ENCODE measurements around the gene KLHDC7B.

The KLHDC7B gene

GRCh38 chr22:50576806-50577696 is 31.4 kb downstream of the KLHDC7B start:
- H4K20me1 ChIP-seq (ENCODE audit: control insufficient read depth, insufficient read depth, low read depth, low read length) = no peaks in the 10 kb centered on the region
- no peaks in the 10 kb centered on the region for H3K9me3 ChIP-seq (ENCODE audit: control insufficient read depth, insufficient read depth, low read length)
- H3K4me3 ChIP-seq (ENCODE audit: low read length) = no peak overlapping the region
- TF ChIP-seq EZH2phosphoT487 (IDR thresholded peaks at IDR 0.05; ENCODE audit: borderline replicate concordance, low read length) (no peak), CTCF (IDR thresholded peaks at IDR 0.05; ENCODE audit: low read depth, low read length, poor library complexity, severe bottlenecking) (no peak)
- H3K79me2 ChIP-seq (ENCODE audit: control insufficient read depth, low read length) = peaks cover 11% of the 10 kb centered on the region
- no peak overlapping the region for H3K4me2 ChIP-seq (ENCODE audit: low read length)
- peaks cover 11% of the 10 kb centered on the region for H3K4me1 ChIP-seq (ENCODE audit: control insufficient read depth, low read length)
- peaks cover 88% of the 10 kb centered on the region for H3K36me3 ChIP-seq (ENCODE audit: control insufficient read depth, low read length)
- H3K9me2 ChIP-seq (replicated peaks; ENCODE audit: control insufficient read depth, low read length) = no peaks in the 10 kb centered on the region
- no peak overlapping the region for H3K27ac ChIP-seq (ENCODE audit: low read depth, low read length)
- H3F3A ChIP-seq (ENCODE audit: control insufficient read depth, insufficient read depth) = no peaks in the 10 kb centered on the region
- no peaks in the 10 kb centered on the region for H3K27me3 ChIP-seq (ENCODE audit: control insufficient read depth, low read length)

- H3K4me1 ChIP-seq (ENCODE audit: control insufficient read depth, low read length) = peaks cover 11% of the 10 kb centered on the region
- H3K36me3 ChIP-seq (ENCODE audit: control insufficient read depth, low read length) = peaks cover 82% of the 10 kb centered on the region
- no peaks in the 10 kb centered on the region for H3K27me3 ChIP-seq (ENCODE audit: control insufficient read depth, low read length)
- H3K4me2 ChIP-seq (ENCODE audit: low read length) = no peak overlapping the region
- H3K79me2 ChIP-seq (ENCODE audit: control insufficient read depth, low read length) = peaks cover 15% of the 10 kb centered on the region
- H3K4me3 ChIP-seq (ENCODE audit: low read length) = no peak overlapping the region
- no peak overlapping the region for H3K27ac ChIP-seq (ENCODE audit: low read depth, low read length)
- no peaks in the 10 kb centered on the region for H3K9me3 ChIP-seq (ENCODE audit: control insufficient read depth, insufficient read depth, low read length)
- no peaks in the 10 kb centered on the region for H4K20me1 ChIP-seq (ENCODE audit: control insufficient read depth, insufficient read depth, low read depth, low read length)
- H3K9me2 ChIP-seq (replicated peaks; ENCODE audit: control insufficient read depth, low read length) = no peaks in the 10 kb centered on the region
- TF ChIP-seq EZH2phosphoT487 (IDR thresholded peaks at IDR 0.05; ENCODE audit: borderline replicate concordance, low read length) (no peak), CTCF (IDR thresholded peaks at IDR 0.05; ENCODE audit: low read depth, low read length, poor library complexity, severe bottlenecking) (no peak)
- no peaks in the 10 kb centered on the region for H3F3A ChIP-seq (ENCODE audit: control insufficient read depth, insufficient read depth)
Measured at GRCh38 chr22:50577697-50577986, 31.9 kb downstream of the KLHDC7B start.

- H3K27me3 ChIP-seq (ENCODE audit: control insufficient read depth, low read length) = no peaks in the 10 kb centered on the region
- H3K36me3 ChIP-seq (ENCODE audit: control insufficient read depth, low read length) = peaks cover 77% of the 10 kb centered on the region
- peaks cover 16% of the 10 kb centered on the region for H3K79me2 ChIP-seq (ENCODE audit: control insufficient read depth, low read length)
- H3F3A ChIP-seq (ENCODE audit: control insufficient read depth, insufficient read depth) = no peaks in the 10 kb centered on the region
- H3K4me3 ChIP-seq (ENCODE audit: low read length) = no peak within 1 kb of the TSS
- H3K27ac ChIP-seq (ENCODE audit: low read depth, low read length) = no peak within 1 kb of the TSS
- no peaks in the 10 kb centered on the region for H3K9me2 ChIP-seq (replicated peaks; ENCODE audit: control insufficient read depth, low read length)
- peaks cover 11% of the 10 kb centered on the region for H3K4me1 ChIP-seq (ENCODE audit: control insufficient read depth, low read length)
- no peak within 1 kb of the TSS for H3K4me2 ChIP-seq (ENCODE audit: low read length)
- TF ChIP-seq EZH2phosphoT487 (IDR thresholded peaks at IDR 0.05; ENCODE audit: borderline replicate concordance, low read length) = no peak
- TF ChIP-seq CTCF (IDR thresholded peaks at IDR 0.05; ENCODE audit: low read depth, low read length, poor library complexity, severe bottlenecking) = no peak
- no peaks in the 10 kb centered on the region for H3K9me3 ChIP-seq (ENCODE audit: control insufficient read depth, insufficient read depth, low read length)
- no peaks in the 10 kb centered on the region for H4K20me1 ChIP-seq (ENCODE audit: control insufficient read depth, insufficient read depth, low read depth, low read length)
Measured at GRCh38 chr22:50577987-50578775, 32.5 kb downstream of the KLHDC7B start, which contains the start of gene CPT1B. CPT1B (minus strand) TSS chr22:50578427; CDS start chr22:50577915, 512 bp downstream.

Data from DOHH2 (cell line).